ENCODE results near the gene ZRANB2.

ZRANB2 gene

GRCh38 chr1:71072273-71072672, 8.6 kb downstream of the ZRANB2 start:
- DNase-seq (ENCODE audit: low read depth) = no peak
- TF ChIP-seq CTCF (IDR thresholded peaks at IDR 0.05; ENCODE audit: low read depth, low read length, missing control alignments) = no peak
- no peak overlapping the region for H3K4me3 ChIP-seq (ENCODE audit: low read depth, low read length)

GRCh38 chr1:71071720-71072119, 9.1 kb downstream of the ZRANB2 start:
- TF ChIP-seq CTCF (IDR thresholded peaks at IDR 0.05; ENCODE audit: low read depth, low read length, missing control alignments) = no peak
- H3K4me3 ChIP-seq (ENCODE audit: low read depth, low read length) = no peak overlapping the region
- DNase-seq (ENCODE audit: low read depth) = no peak

GRCh38 chr1:71068325-71069240, 12.3 kb downstream of the ZRANB2 start:
- no peak for DNase-seq (ENCODE audit: low read depth)
- TF ChIP-seq CTCF (IDR thresholded peaks at IDR 0.05; ENCODE audit: low read depth, low read length, missing control alignments) = no peak
- no peak overlapping the region for H3K4me3 ChIP-seq (ENCODE audit: low read depth, low read length)

GRCh38 chr1:71054791-71055190, 26.0 kb downstream of the ZRANB2 start:
- no peak for DNase-seq (ENCODE audit: low read depth)
- no peak for TF ChIP-seq CTCF (IDR thresholded peaks at IDR 0.05; ENCODE audit: low read depth, low read length, missing control alignments)
- H3K4me3 ChIP-seq (ENCODE audit: low read depth, low read length) = no peak overlapping the region

- no peak for DNase-seq (ENCODE audit: low read depth)
- no peak for TF ChIP-seq CTCF (IDR thresholded peaks at IDR 0.05; ENCODE audit: low read depth, low read length, missing control alignments)
Observed at GRCh38 chr1:71054281-71054731, 26.5 kb downstream of the ZRANB2 start.

GRCh38 chr1:71053758-71054157, 27.1 kb downstream of the ZRANB2 start:
- H3K4me3 ChIP-seq (ENCODE audit: low read depth, low read length) = no peak overlapping the region
- no peak for DNase-seq (ENCODE audit: low read depth)
- TF ChIP-seq CTCF (IDR thresholded peaks at IDR 0.05; ENCODE audit: low read depth, low read length, missing control alignments) = no peak

More at GRCh38 chr1:71054281-71054731, 26.5 kb downstream of the ZRANB2 start:
- no peak overlapping the region for H3K4me3 ChIP-seq (ENCODE audit: low read depth, low read length)

All from GM12864 (cell line).